Panc1 (cell line): ENCODE measurements around the gene STMND1. TPM values are rescaled to one million over a fixed set of nuclear protein-coding genes. Genes with fewer than 3 reads are reported as not detected.

Experiments used
- ATAC-seq: fragments of 200-7000 bp; cut with Tn5 transposase; 2 replicates; pipeline ENCODE4 v1.9.1; 2020; ENCODE audit warnings: mild to moderate bottlenecking, moderate library complexity
- BruUV-seq: library from RNA; stranded (reverse); fragments of 400-500 nt; replicated peaks from 2 replicates; lab custom pipeline; 2021; lab: Mats Ljungman, UMichigan
- CTCF ChIA-PET: fragments of 300-600 bp; sonication (Branson Sonifier 250); formaldehyde crosslinking; loops from one replicate; lab custom pipeline; 2022; ENCODE audit warnings: antibody characterized with exemption; lab: Charles Lee
- POLR2A ChIA-PET: fragments of 300-600 bp; sonication (Branson Sonifier 250); formaldehyde crosslinking; loops from one replicate; lab custom pipeline; 2022; ENCODE audit warnings: antibody characterized with exemption; lab: Charles Lee
- DNase-seq: peaks from one replicate; pipeline ENCODE4 v3.0.0-alpha.2; 2010; ENCODE audit warnings: low read depth, low spot score
- H3K27ac ChIP-seq: 2 replicates; pipeline ENCODE4 v1.5.1; 2011; ENCODE audit warnings: mild to moderate bottlenecking, low read length, inconsistent platforms
- H3K27me3 ChIP-seq: fragments of 200-500 bp; sonication (Bioruptor generic); 2 replicates; pipeline ENCODE4 v1.6.0; 2014; ENCODE audit warnings: low read length, inconsistent platforms; ENCODE audit not compliant: control insufficient read depth, insufficient read depth
- H3K36me3 ChIP-seq: fragments of 200-500 bp; sonication (Bioruptor generic); 2 replicates; pipeline ENCODE4 v1.5.1; 2014; ENCODE audit warnings: inconsistent platforms, mild to moderate bottlenecking, low read length, moderate library complexity; ENCODE audit not compliant: control insufficient read depth, insufficient read depth
- H3K4me1 ChIP-seq: 2 replicates; pipeline ENCODE4 v1.5.1; 2011; ENCODE audit warnings: inconsistent platforms, mild to moderate bottlenecking, low read length, moderate library complexity; ENCODE audit not compliant: control insufficient read depth, insufficient read depth
- H3K4me3 ChIP-seq, 2 experiments: 2 replicates each; pipeline ENCODE4 v1.5.1; 2011 to 2012; ENCODE audit warnings: low read depth in 2 of 2, low read length in 2 of 2, mild to moderate bottlenecking in 2 of 2, inconsistent platforms in 1 of 2, moderate library complexity in 1 of 2
- H3K9me3 ChIP-seq: fragments of 200-500 bp; sonication (Bioruptor generic); 2 replicates; pipeline ENCODE4 v1.5.1; 2014; ENCODE audit warnings: low read depth, mild to moderate bottlenecking, inconsistent platforms, low read length, moderate library complexity; ENCODE audit not compliant: control insufficient read depth, insufficient read depth
- CTCF ChIP-seq: fragments of 450-650 bp; IDR thresholded peaks from 2 replicates; pipeline ENCODE4 v1.5.1; 2017; ENCODE audit warnings: mild to moderate bottlenecking
- POLR2AphosphoS5 ChIP-seq: IDR thresholded peaks from 2 replicates; pipeline ENCODE4 v1.6.1; 2012; ENCODE audit warnings: mild to moderate bottlenecking, low read depth, low read length, moderate library complexity
- REST ChIP-seq, 2 experiments: IDR thresholded peaks; 2 replicates each; pipeline ENCODE4 v1.6.1; 2011 to 2012; ENCODE audit warnings: low read depth in 2 of 2, control low read depth in 1 of 2, low read length in 1 of 2, mild to moderate bottlenecking in 1 of 2, moderate library complexity in 1 of 2; ENCODE audit not compliant: insufficient read depth in 1 of 2
- SIN3A ChIP-seq: IDR thresholded peaks from 2 replicates; pipeline ENCODE4 v1.6.1; 2012; ENCODE audit warnings: low read depth, mild to moderate bottlenecking, low read length, moderate library complexity, borderline replicate concordance; ENCODE audit not compliant: insufficient read depth
- TCF7L2 ChIP-seq: IDR thresholded peaks from 2 replicates; pipeline ENCODE4 v1.6.1; 2011; ENCODE audit warnings: mild to moderate bottlenecking, low read depth, low read length, inconsistent platforms
- in situ Hi-C: cut with HindIII; loops from 2 replicates; pipeline ENCODE4 v1.10.0; 2016; ENCODE audit warnings: low sequenced_read_pairs, low pct_unique_long_range_greater_than_20kb
- intact Hi-C: fragments of 100-400 bp; cut with micrococcal nuclease; formaldehyde crosslinking; loops from one replicate; pipeline ENCODE4 v1.10.0; 2022; ENCODE audit not compliant: unreplicated experiment
- total RNA-seq: library from RNA; stranded (reverse); gene quantifications from one replicate; pipeline ENCODE4 v1.2.1, GENCODE V29; 2021; ENCODE audit not compliant: unreplicated experiment

Gene STMND1
- total RNA-seq, 1 experiment from 2014 or later = not detected

GRCh38 chr6:17093686-17094085, 8.2 kb upstream of the STMND1 start:
- Histone ChIP-seq H3K27me3 (peaks cover 4% of the 10 kb centered on the region), H3K27ac (no peak overlapping the region), H3K9me3 (no peaks in the 10 kb centered on the region), H3K36me3 (no peaks in the 10 kb centered on the region), H3K4me3 (no peak overlapping the region), H3K4me1 (no peaks in the 10 kb centered on the region)
- TF ChIP-seq TCF7L2 = no peak
- TF ChIP-seq REST (IDR thresholded peaks at IDR 0.05; ENCODE audit: insufficient read depth in 1 of 2, low read depth in 2 of 2, low read length in 1 of 2) = no peak
- TF ChIP-seq POLR2AphosphoS5 = no peak
- peak; percentile 59 for TF ChIP-seq CTCF
- no peak for TF ChIP-seq SIN3A
- ATAC-seq (peak; percentile 74), DNase-seq (no peak)
- ChIA-PET CTCF (no interaction called here), POLR2A (no interaction called here)
- intact Hi-C loops = no loop called here
- BruUV-seq = no TSS peak
- in situ Hi-C loops = no loop called here

GRCh38 chr6:17096096-17096495, 5.8 kb upstream of the STMND1 start:
- Histone ChIP-seq H3K36me3 (no peaks in the 10 kb centered on the region), H3K4me1 (no peaks in the 10 kb centered on the region), H3K4me3 (no peak overlapping the region), H3K27ac (no peak overlapping the region), H3K9me3 (no peaks in the 10 kb centered on the region), H3K27me3 (peaks cover 17% of the 10 kb centered on the region)
- ATAC-seq (no peak), DNase-seq (no peak)
- no peak for TF ChIP-seq TCF7L2
- intact Hi-C loops = no loop called here
- in situ Hi-C loops = no loop called here
- ChIA-PET CTCF (interaction anchor here (2.3 kb wide), 1 partner anchor 9 kb away, joined by 7 read pairs; no protein-coding TSS in a partner anchor), POLR2A (no interaction called here)
- BruUV-seq = no TSS peak

GRCh38 chr6:17096652-17097051, 5.2 kb upstream of the STMND1 start:
- ChIA-PET POLR2A (no interaction called here), CTCF (interaction anchor here (2.3 kb wide), 1 partner anchor 10 kb away, joined by 7 read pairs; no protein-coding TSS in a partner anchor)
- DNase-seq (no peak), ATAC-seq (no peak)
- Histone ChIP-seq H3K4me1 (no peaks in the 10 kb centered on the region; the same call in 1 of the 2 replicates), H3K27ac (no peak overlapping the region), H3K36me3 (no peaks in the 10 kb centered on the region), H3K27me3 (peaks cover 18% of the 10 kb centered on the region), H3K4me3 (no peak overlapping the region), H3K9me3 (no peaks in the 10 kb centered on the region)
- intact Hi-C loops (no loop called here), in situ Hi-C loops (no loop called here)
- BruUV-seq = no TSS peak
- TF ChIP-seq TCF7L2 (no peak), REST (IDR thresholded peaks at IDR 0.05; ENCODE audit: insufficient read depth in 1 of 2, low read depth in 2 of 2, low read length in 1 of 2) (no peak), SIN3A (no peak), POLR2AphosphoS5 (no peak)
